ENCODE data around the gene COL4A1.

The COL4A1 gene

GRCh38 chr13:110275931-110276552 lies 30.9 kb downstream of the COL4A1 start:
- no peak for DNase-seq (ENCODE audit: low read depth in 2 of 2)

- DNase-seq (ENCODE audit: low read depth in 2 of 2): no peak
Measured at GRCh38 chr13:110274687-110275086, 32.3 kb downstream of the COL4A1 start.

GRCh38 chr13:110273254-110273653 lies 33.7 kb downstream of the COL4A1 start:
- no peak for DNase-seq (ENCODE audit: low read depth in 2 of 2)

GRCh38 chr13:110272651-110273050 lies 34.3 kb downstream of the COL4A1 start:
- no peak for DNase-seq (ENCODE audit: low read depth in 2 of 2)

GRCh38 chr13:110272227-110272626 lies 34.7 kb downstream of the COL4A1 start:
- no peak for DNase-seq (ENCODE audit: low read depth in 2 of 2)

GRCh38 chr13:110271313-110271712 lies 35.6 kb downstream of the COL4A1 start:
- no peak for DNase-seq (ENCODE audit: low read depth in 2 of 2)

- DNase-seq (ENCODE audit: low read depth in 2 of 2): no peak
Measured at GRCh38 chr13:110270507-110270906, 36.5 kb downstream of the COL4A1 start.

- no peak for DNase-seq (ENCODE audit: low read depth in 2 of 2)
Measured at GRCh38 chr13:110269509-110270185, 37.3 kb downstream of the COL4A1 start.

GRCh38 chr13:110268576-110269185 lies 38.3 kb downstream of the COL4A1 start:
- no peak for DNase-seq (ENCODE audit: low read depth in 2 of 2)

GRCh38 chr13:110268061-110268460 lies 38.9 kb downstream of the COL4A1 start:
- no peak for DNase-seq (ENCODE audit: low read depth in 2 of 2)

GRCh38 chr13:110266983-110267382 lies 40.0 kb downstream of the COL4A1 start:
- no peak for DNase-seq (ENCODE audit: low read depth in 2 of 2)

GRCh38 chr13:110266431-110266809 lies 40.5 kb downstream of the COL4A1 start:
- no peak for DNase-seq (ENCODE audit: low read depth in 2 of 2)

GRCh38 chr13:110265682-110266430 lies 41.1 kb downstream of the COL4A1 start:
- no peak for DNase-seq (ENCODE audit: low read depth in 2 of 2)

GRCh38 chr13:110265341-110265681 lies 41.6 kb downstream of the COL4A1 start:
- no peak for DNase-seq (ENCODE audit: low read depth in 2 of 2)

- DNase-seq (ENCODE audit: low read depth in 2 of 2): no peak
Measured at GRCh38 chr13:110264685-110265275, 42.2 kb downstream of the COL4A1 start.

GRCh38 chr13:110263888-110264287 lies 43.1 kb downstream of the COL4A1 start:
- no peak for DNase-seq (ENCODE audit: low read depth in 2 of 2)

GRCh38 chr13:110263404-110263803 lies 43.6 kb downstream of the COL4A1 start:
- DNase-seq (ENCODE audit: low read depth in 2 of 2): no peak

GRCh38 chr13:110262508-110263291 lies 44.3 kb downstream of the COL4A1 start:
- no peak for DNase-seq (ENCODE audit: low read depth in 2 of 2)

- no peak for DNase-seq (ENCODE audit: low read depth in 2 of 2)
Measured at GRCh38 chr13:110262082-110262436, 44.9 kb downstream of the COL4A1 start.

GRCh38 chr13:110261166-110262081 lies 45.5 kb downstream of the COL4A1 start:
- DNase-seq (ENCODE audit: low read depth in 2 of 2): no peak

Measured in stimulated activated CD4-positive, alpha-beta T cell treated with anti-CD3 and anti-CD28 coated beads, Interleukin-15, amount 100 ng/mL, for 48 hours (primary cell).